GF-D8 (cell line): ENCODE data around the gene TAS2R41.
"Not testable (repeated sequence)": the region's sequence is repeated elsewhere in the genome, so short reads cannot be mapped to it uniquely, and the experiment has no call there.

Experiments used
- DNase-seq: peaks from one replicate; lab custom pipeline; 2025; lab: John Stamatoyannopoulos, UW

Gene TAS2R41

GRCh38 chr7:143518941-143519340, 41.3 kb downstream of the TAS2R41 start:
- no peak for DNase-seq

GRCh38 chr7:143519411-143520131, 41.9 kb downstream of the TAS2R41 start:
- no peak for DNase-seq

- DNase-seq: not testable (repeated sequence)
Measured at GRCh38 chr7:143522309-143522916, 44.7 kb downstream of the TAS2R41 start.
